ENCODE data around the gene MRGPRG. TPM values are rescaled to one million over a fixed set of nuclear protein-coding genes. Genes with fewer than 3 reads are reported as not detected.
"Not testable (repeated sequence)": the region's sequence is repeated elsewhere in the genome, so short reads cannot be mapped to it uniquely, and the experiment has no call there.

Gene MRGPRG
- polyA plus RNA-seq, 12 donors = not detected

GRCh38 chr11:3176487-3176886 is 42.1 kb downstream of the MRGPRG start:
- DNase-seq = no peak

GRCh38 chr11:3175194-3175593 is 43.4 kb downstream of the MRGPRG start:
- no peak for DNase-seq

- DNase-seq = no peak
Observed at GRCh38 chr11:3174387-3174786, 44.2 kb downstream of the MRGPRG start.

GRCh38 chr11:3173795-3174194 is 44.8 kb downstream of the MRGPRG start:
- DNase-seq = no peak

- DNase-seq = no peak
Observed at GRCh38 chr11:3171931-3172560, 46.6 kb downstream of the MRGPRG start.

- DNase-seq = no peak
Observed at GRCh38 chr11:3170756-3171650, 47.6 kb downstream of the MRGPRG start.

- no peak for DNase-seq
Observed at GRCh38 chr11:3170044-3170755, 48.4 kb downstream of the MRGPRG start.

- DNase-seq = no peak
Observed at GRCh38 chr11:3169255-3170043, 49.2 kb downstream of the MRGPRG start.

GRCh38 chr11:3168742-3169254 is 49.8 kb downstream of the MRGPRG start:
- DNase-seq = not testable (repeated sequence)

Other genes starting within 250 kb of the MRGPRG start
- gene NAP1L4, start 226.5 kb downstream of the MRGPRG start, polyA plus RNA-seq (ENCODE audit: insufficient read length in 12 of 12) = 100 to 1,000 TPM in 11 of 12 donors, not detected in 1; 102 to 170 (median 128) TPM
- 10 to 100 TPM in 11 of 12 donors, not detected in 1; 10.0 to 26.9 (median 21.0) TPM for gene CARS1, start 161.4 kb downstream of the MRGPRG start, polyA plus RNA-seq (ENCODE audit: insufficient read length in 12 of 12)
- gene OSBPL5, start 53.5 kb downstream of the MRGPRG start, polyA plus RNA-seq (ENCODE audit: insufficient read length in 12 of 12) = 10 to 100 TPM in 10 of 12 donors, 1 to 10 TPM in 1, not detected in 1; 9.7 to 46.6 (median 13.4) TPM
- not detected for gene MRGPRE, start 13.6 kb upstream of the MRGPRG start, polyA plus RNA-seq (ENCODE audit: insufficient read length in 12 of 12)
- gene ZNF195, start 160.3 kb upstream of the MRGPRG start, polyA plus RNA-seq (ENCODE audit: insufficient read length in 12 of 12) = 10 to 100 TPM in 11 of 12 donors, not detected in 1; 13.8 to 29.4 (median 21.8) TPM